ENCODE results near the gene PHC2.

- TF ChIP-seq CTCF (IDR thresholded peaks at IDR 0.05; ENCODE audit: poor library complexity) (no peak), EZH2 (IDR thresholded peaks at IDR 0.05; ENCODE audit: borderline replicate concordance) (no peak)
Measured at GRCh38 chr1:33441088-33441745, 10.3 kb upstream of the PHC2 start.
